GM12872 (cell line): ENCODE data around the gene CDH23.

Experiments used
- CTCF ChIP-seq: IDR thresholded peaks from 3 replicates; pipeline ENCODE4 v1.5.1; 2011; ENCODE audit warnings: low read depth, mild to moderate bottlenecking, low read length, moderate library complexity; ENCODE audit not compliant: insufficient read depth

Gene CDH23

DNA sequence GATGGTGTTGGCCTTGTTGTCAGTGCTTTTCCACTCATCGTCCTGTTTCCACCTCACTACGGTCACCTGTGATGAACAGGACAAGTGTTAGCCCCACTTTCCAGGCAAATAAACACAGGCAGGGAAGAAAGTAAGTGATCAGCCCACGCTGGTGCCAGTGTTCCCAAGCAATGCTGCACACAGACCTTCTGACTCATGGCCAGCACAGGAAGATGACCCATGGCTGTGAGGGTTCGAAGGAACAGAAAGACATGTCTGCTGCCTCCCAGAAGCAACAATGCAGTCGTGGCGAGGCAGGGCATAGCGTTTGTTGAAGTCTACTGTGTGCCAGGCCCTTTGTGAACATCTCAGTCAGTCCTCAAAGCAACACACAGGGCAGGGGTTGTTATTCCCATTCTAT, 41.9 kb upstream of the CDH23 start:
- TF ChIP-seq CTCF = no peak

DNA sequence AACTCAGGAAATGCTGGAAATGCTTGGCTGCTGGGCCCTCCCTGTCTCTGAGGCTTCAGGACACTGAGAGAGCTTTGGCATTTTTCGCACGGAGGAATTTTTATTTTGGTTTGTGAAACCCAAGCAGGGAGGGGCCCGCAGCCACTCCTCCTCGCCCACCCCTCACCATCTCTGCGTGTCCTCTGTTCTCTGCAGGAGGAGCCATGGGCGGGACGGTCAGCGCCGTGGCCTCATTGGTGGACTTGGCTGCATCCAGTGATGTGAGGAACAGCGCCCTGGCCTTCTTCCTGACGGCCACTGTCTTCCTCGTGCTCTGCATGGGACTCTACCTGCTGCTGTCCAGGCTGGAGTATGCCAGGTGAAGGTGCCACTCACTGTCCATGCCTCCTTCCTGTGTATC, 40.8 kb upstream of the CDH23 start:
- no peak for TF ChIP-seq CTCF

DNA sequence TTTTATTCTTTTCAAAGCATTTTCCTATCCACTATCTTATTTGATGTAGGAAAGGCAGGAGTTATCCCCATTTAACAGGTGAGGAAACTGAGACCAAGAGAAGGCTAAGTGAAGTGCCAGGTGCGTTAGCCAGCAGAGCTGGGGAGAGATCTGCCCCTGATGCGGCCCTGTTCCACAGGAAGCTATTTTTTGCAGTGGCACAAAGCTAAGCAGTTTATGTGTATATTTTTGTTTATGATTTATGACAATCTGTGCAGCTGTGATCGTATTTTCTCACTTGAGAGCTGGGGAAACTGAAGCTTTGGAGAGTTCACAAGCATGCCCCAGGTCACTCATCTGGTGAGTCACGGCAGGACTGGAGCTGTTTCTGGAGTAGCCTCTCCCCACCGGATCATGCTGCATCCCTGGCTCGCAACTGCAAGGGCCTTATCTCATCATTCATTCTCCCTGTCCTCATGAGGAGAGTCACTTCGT, 38.9 kb upstream of the CDH23 start:
- TF ChIP-seq CTCF = no peak

- TF ChIP-seq CTCF = no peak
These were observed 38.4 kb upstream of the CDH23 start for GRCh38 chr10:71358277-71358676.

DNA sequence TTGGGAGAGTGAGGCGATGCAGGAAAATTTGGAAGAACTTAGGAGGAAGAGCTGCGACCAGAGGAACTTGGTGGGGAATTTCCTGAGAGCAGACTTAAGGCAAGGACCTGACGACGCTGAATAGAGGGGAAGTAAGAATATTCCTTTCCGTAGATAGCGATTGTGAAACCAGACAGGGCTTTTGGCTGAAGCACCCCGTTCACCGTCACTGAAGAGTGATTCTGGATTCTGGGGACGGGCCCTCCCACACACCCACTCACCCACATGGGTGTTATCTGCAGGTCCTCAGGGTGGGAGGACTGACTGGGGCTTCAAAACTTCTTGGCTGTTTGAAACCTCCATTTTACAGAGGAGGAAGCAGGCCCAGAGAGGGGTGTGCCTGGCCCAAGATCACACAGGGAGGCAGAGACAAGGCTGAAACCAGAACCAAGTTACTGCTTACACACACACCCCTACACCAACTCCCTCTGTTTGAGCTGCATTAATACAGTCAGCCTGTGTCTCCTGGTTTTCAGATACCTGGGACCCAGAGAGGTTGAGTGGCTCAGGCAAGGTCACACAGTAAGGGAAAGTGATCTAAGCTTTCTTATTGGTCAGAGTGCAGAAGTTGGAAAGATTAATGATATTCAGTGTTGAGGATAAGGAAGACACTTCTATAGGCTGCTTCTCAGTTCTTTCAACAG, 37.2 kb upstream of the CDH23 start:
- no peak for TF ChIP-seq CTCF

DNA sequence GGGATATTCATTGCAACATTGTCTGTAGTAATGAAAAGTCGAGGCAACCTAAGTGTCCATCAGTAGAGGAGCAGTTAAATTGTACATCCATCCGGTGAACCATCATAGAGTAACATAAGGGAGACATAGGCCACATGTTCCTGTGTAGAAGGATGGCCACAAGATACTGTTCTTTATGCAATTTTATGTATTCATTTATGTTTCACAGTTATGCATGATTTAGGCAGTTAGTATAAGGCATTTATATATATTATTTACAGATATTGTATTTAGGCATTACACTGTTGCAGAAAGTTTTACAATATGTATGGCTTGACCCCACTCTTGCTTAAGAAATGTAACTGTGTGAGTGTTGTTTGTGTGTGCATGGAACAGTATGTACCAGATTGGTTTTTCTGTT, 36.0 kb upstream of the CDH23 start:
- TF ChIP-seq CTCF = no peak

GRCh38 chr10:71361581-71361980, 35.1 kb upstream of the CDH23 start:
- no peak for TF ChIP-seq CTCF

- TF ChIP-seq CTCF = no peak
These were observed 34.6 kb upstream of the CDH23 start for GRCh38 chr10:71362141-71362540.
